Measurements from ENCODE around the gene LHX2. TPM values are rescaled to one million over a fixed set of nuclear protein-coding genes. Genes with fewer than 3 reads are reported as not detected.
A peak's percentile ranks its signal among the peaks of the same experiment; 100 is the strongest.

The LHX2 gene
- total RNA-seq, 1 donor from 2014 or later, result not detected

DNA sequence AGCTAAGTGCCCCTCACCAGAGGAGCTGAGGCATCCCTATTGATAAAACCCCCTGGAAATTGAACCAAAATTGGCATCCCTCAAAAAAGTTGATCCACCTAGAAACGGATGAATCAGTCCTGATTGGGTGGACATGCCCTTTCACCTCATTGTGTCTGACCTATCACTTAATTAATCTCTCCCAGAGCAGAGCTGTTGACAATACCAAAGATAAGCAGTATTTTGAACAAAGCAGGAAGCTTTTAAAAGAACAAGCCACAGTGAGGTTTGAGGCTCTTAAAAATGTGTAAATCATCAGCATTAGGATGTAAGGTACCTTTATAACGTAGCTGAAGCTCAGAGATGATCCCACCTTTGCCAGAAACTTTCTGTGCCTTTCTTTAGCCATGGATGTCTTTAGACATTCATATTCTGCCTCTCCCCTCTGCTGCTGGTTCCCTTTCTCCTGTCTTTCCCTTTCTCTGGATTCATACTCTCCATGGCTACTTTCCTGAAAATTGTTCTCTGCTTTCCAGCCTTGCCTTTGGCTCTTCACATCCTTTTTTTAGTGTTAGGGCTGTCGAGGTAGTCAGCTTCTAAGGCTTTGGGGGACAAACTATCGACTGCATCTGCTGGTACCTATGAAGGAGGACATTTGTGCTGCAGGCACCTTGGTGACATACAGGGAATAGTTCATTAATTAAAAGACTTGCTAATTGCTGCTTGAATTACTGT, 7.8 kb upstream of the LHX2 start:
- peaks cover 6% of the 10 kb centered on the region for H3K36me3 Mint-ChIP-seq (ENCODE audit: low read depth)
- H3K27me3 Mint-ChIP-seq, result peaks cover 87% of the 10 kb centered on the region
- intact Hi-C loops (cut with micrococcal nuclease), result no loop called here

DNA sequence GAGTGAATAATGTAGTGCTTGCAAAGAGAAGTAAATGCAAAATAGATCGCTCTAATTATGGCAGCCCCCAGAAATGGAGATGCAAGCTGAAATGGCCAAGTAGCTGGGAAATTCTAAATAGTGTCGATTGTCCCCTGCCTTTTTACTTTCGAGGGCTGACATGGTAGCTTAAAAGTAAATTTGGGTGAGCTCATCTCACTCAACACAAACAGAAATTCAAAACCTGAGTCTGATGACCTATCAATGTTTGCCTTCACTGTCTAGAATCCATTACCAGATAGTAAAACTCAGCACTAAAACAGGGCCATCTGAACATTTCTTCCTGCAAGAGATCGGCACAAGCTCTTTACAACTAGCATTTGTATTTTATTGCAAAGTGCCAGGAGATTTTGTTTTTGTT, 7.0 kb upstream of the LHX2 start:
- no peaks in the 10 kb centered on the region for H3K9me3 Mint-ChIP-seq
- peaks cover 89% of the 10 kb centered on the region for H3K27me3 Mint-ChIP-seq
- no peak overlapping the region for H3K27ac Mint-ChIP-seq
- DNase-seq, result no peak
- H3K36me3 Mint-ChIP-seq (ENCODE audit: low read depth), result peaks cover 7% of the 10 kb centered on the region
- no peak overlapping the region for H3K4me3 Mint-ChIP-seq
- intact Hi-C loops (cut with micrococcal nuclease), result no loop called here
- peaks cover 18% of the 10 kb centered on the region for H3K4me1 Mint-ChIP-seq

More for the DNA sequence above, 7.8 kb upstream of the LHX2 start:
- H3K4me1 Mint-ChIP-seq, result peaks cover 18% of the 10 kb centered on the region
- DNase-seq, result no peak
- H3K27ac Mint-ChIP-seq, result no peak overlapping the region
- H3K4me3 Mint-ChIP-seq, result no peak overlapping the region
- H3K9me3 Mint-ChIP-seq, result no peaks in the 10 kb centered on the region

DNA sequence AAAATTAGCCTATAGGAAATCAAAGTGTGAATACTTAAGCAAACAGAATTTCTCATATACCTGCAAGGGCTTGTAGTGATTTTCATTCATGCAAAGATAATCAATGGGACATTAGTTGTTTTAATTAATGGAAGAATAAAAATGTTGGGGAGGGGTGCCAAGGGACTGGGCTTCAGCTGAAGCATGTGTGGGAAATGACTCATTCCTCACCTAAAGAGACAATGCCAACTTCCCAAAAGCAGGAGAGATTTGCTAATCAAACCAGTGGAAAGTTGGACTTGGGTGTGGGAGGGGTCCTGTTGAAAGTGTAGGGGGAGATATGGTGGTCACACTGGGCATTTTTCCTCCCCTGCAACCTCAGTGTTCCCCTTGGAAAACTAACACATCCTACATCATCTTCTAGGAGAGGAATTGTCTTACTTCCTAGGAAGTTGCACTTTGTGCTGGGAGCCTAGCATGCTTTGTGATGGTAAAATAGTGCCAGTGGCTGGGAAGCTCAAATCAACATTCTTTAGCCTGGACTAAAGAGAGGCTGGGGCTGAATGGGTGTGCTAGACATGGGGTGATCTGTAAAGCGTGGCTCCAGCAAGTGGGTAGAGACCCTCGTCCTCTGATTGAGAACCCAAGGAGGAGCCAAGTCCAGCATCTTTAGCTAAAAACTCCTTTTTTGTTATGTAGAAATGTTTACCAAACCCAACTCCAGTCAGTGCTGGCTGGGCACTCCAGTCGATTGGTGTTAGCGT, 6.4 kb upstream of the LHX2 start:
- Mint-ChIP-seq H3K27ac (no peak overlapping the region), H3K36me3 (ENCODE audit: low read depth) (peaks cover 11% of the 10 kb centered on the region), H3K4me3 (no peak overlapping the region), H3K4me1 (peaks cover 18% of the 10 kb centered on the region), H3K27me3 (peaks cover 95% of the 10 kb centered on the region), H3K9me3 (peaks cover 6% of the 10 kb centered on the region)
- intact Hi-C loops (cut with micrococcal nuclease), result no loop called here
- no peak for DNase-seq

DNA sequence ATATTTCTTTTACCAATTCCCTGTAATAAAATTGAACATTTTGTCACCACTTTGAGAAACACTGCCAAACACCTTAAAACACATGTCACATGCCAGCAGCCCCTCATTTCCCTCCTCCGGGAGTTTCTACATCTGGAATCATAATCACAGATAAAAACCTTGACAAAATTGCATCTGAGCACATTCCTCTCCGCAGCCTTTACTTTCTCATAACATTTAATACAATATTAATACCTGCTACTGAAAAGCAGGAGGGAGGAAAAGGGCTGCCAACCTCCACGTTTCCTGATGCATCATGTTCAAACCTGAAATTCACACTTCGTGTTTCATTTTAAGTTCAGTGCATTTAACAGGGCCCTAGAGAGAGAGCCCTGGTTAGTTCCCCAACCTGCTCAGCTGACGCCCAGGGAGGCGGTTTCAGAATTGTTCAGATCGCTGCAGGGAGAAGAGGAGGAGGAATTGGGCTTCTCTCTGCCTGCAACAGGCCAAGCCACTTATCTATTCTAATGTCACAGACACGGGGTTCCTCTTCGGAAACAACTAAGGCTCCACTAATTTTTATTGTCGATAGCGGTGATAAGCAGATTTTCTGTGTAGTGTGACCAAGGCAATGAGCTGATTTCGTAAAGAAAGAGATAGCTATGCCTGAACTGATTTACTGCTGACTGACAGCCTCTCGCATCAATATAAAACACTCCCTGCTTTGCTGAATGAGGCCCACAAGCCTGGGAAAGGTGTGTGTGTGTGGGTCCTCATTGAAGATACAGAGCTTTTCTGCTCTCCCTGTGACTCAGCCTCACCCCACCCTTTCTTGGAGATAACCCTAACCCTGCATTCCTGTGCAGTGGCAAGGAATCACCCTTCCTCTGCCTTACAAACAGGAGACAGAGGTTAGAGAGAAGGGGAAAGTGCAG, 4.9 kb upstream of the LHX2 start:
- Mint-ChIP-seq H3K27ac (no peak overlapping the region), H3K4me1 (peaks cover 13% of the 10 kb centered on the region), H3K27me3 (peaks cover 87% of the 10 kb centered on the region), H3K36me3 (ENCODE audit: low read depth) (peaks cover 13% of the 10 kb centered on the region), H3K4me3 (no peak overlapping the region), H3K9me3 (peaks cover 10% of the 10 kb centered on the region)
- DNase-seq, result no peak
- intact Hi-C loops (cut with micrococcal nuclease), result no loop called here

DNA sequence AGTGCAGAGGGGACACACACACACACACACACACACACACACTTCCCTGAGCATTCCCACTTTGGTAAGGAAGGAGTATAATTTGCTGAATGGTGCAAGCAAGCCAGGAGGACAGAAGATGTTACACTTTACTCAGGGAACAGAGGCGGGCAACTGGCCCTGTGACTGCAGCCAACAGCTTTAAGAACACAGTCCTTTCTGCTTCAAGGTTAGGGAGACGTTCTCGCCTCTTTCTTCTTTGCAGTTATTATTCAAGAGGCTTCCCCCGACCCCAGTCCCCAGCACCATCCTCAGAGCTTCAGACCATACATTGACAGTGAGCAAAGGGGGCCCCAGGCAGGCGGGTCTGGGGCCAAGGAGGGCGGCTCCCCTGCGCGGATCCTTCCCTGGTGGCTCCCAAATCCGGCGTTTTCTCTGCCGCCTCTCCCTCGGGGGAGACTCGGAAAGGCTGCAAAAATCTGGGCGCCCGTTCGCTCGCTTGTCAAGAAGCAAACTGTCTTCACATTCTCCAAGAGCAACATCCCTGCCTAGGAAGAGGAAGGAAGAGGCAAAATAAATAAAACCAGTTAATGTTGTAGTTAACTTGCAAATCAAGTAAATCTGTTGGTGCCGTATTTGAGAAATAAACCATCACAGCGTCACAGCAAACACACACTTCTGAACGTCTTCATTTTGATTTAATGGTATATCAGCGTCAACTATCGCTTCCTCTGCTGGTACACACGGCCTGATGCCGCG, 3.8 kb upstream of the LHX2 start:
- Mint-ChIP-seq H3K4me1 (peaks cover 13% of the 10 kb centered on the region), H3K27me3 (peaks cover 77% of the 10 kb centered on the region), H3K36me3 (ENCODE audit: low read depth) (peaks cover 13% of the 10 kb centered on the region), H3K27ac (peak overlapping the region; percentile 75), H3K4me3 (no peak overlapping the region), H3K9me3 (peaks cover 10% of the 10 kb centered on the region)
- intact Hi-C loops (cut with micrococcal nuclease), result loop anchor here (1.0 kb wide), 1 partner anchor 10 kb away; no protein-coding TSS in a partner anchor
- DNase-seq, result no peak

DNA sequence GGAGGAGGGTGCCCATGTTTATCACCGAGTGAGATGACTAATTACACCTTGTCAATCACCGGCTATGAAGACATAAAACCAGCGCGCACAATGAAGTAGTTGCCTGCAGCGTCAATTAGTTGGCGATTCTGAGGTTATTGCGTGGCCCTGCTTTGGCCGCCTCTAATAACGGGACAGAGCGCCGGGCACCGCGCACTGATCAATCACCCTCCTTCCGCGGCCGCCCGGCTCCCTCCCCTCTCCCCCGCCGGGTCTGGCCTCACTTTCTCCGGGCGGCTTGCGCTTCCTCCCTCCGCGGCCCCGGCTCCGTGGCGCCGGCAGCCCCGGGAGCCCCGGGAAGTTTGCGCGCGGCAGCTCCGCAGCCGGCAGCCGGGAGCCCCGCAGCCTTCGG, 3.3 kb upstream of the LHX2 start:
- peaks cover 13% of the 10 kb centered on the region for H3K4me1 Mint-ChIP-seq
- H3K27me3 Mint-ChIP-seq, result peaks cover 74% of the 10 kb centered on the region
- H3K27ac Mint-ChIP-seq, result peak overlapping the region; percentile 75
- no peak overlapping the region for H3K4me3 Mint-ChIP-seq
- DNase-seq, result no peak
- intact Hi-C loops (cut with micrococcal nuclease), result loop anchor here (1.0 kb wide), 1 partner anchor 9 kb away; no protein-coding TSS in a partner anchor
- H3K9me3 Mint-ChIP-seq, result peaks cover 10% of the 10 kb centered on the region
- H3K36me3 Mint-ChIP-seq (ENCODE audit: low read depth), result peaks cover 13% of the 10 kb centered on the region

DNA sequence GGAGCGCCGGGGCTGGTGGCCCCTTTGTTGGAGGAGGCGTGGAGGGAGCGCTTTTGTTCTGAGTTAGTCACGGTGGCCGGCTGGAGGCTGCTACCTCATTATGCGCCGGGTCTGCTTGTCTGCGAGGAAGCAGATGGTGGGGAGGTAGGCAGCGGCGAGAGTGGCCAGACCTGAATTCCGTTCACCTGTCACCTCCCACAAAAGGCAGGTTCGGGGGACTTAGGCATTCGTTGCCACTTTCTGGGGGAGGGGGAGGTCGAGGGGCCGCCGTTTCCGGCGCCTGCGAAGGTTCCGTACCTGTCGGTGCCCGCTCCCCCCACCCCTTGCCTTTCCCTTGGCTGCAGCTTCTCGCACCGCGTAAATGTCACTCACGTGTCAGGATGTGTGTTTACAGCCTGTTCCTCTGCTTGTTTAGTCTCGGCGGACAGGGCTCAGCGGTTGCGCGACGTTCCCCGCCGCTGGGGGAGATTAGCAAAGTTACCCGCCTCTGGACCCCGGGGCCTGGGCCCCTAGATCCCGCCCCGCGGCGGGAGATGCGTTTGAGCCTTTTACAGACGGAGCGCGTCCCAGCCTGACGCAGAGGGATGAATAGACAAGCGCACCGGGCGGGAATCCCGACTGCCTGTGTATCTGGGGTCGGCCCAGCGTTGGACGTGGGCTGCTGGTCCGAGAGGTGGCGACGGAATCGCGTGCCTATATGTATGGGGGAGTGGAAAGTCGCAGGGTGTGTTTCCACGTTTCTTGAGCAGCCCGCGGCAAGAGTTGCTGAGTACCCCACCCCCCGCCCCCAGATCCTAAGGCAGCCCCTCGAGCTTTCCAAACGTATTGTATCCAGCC, 2.7 kb upstream of the LHX2 start:
- peaks cover 11% of the 10 kb centered on the region for H3K4me1 Mint-ChIP-seq
- H3K9me3 Mint-ChIP-seq, result peaks cover 10% of the 10 kb centered on the region
- intact Hi-C loops (cut with micrococcal nuclease), result loop anchor here (1.0 kb wide), 1 partner anchor 8 kb away; no protein-coding TSS in a partner anchor
- no peak for DNase-seq
- H3K27me3 Mint-ChIP-seq, result peaks cover 71% of the 10 kb centered on the region
- peak overlapping the region; percentile 70 for H3K27ac Mint-ChIP-seq
- peaks cover 13% of the 10 kb centered on the region for H3K36me3 Mint-ChIP-seq (ENCODE audit: low read depth)
- H3K4me3 Mint-ChIP-seq, result no peak overlapping the region

DNA sequence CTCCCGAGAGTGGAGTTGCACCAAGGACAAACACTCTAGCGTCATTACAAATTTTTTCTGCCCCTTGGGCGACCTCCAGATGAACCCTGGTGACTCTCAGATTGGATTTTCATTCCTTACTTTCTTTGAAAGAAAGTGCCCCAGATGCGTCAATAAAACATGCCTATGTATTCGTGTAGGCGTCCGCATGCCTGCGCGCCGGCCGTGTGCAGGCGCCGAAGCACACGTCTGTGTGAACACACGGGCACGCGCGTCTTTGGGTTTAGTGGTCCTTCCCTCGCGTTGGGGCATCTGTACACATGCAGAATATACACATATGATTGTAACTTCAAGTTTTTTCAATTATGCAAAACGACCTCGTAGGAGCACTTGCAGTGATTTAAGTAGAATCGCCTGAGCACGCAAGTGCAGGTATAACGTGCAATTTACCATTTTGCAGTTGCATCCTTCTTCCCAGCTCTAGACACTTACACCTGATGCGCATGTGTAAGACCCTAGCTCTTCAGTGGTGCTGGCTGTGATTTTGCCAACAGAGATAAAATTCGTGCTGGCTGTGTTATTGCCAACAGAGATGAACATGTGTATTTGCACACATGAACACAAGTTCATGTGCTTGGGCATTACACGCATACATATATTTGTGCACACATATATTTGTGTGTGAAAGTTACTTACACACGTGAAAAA, 1.9 kb upstream of the LHX2 start:
- DNase-seq, result no peak
- Mint-ChIP-seq H3K4me1 (peaks cover 11% of the 10 kb centered on the region), H3K27me3 (peaks cover 71% of the 10 kb centered on the region), H3K27ac (peak overlapping the region; percentile 67), H3K9me3 (peaks cover 10% of the 10 kb centered on the region), H3K4me3 (peak overlapping the region; percentile 26), H3K36me3 (ENCODE audit: low read depth) (peaks cover 14% of the 10 kb centered on the region)
- intact Hi-C loops (cut with micrococcal nuclease), result loop anchor here (10.0 kb wide), 1 partner anchor 495 kb away; the partner anchor contains the start of gene NR5A1

DNA sequence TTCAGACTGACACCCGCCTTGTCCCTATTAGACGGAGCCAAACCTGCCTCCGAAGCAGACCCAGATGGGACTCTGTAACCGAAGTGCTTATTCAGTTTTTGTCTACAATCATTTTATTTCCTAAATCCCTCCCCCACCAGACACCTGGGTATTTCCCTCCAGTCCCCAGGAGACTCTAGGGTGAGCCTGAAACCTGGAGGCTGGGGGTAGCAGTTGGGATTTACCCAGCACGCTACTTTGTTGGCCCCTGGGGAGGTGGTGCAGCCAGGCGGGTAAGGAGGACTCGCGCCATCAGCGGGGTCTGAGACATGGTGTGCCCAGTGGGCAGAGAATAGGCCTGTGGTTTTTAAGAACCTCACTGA, 1.3 kb upstream of the LHX2 start:
- H3K27me3 Mint-ChIP-seq, result peaks cover 69% of the 10 kb centered on the region
- DNase-seq, result no peak
- no peak overlapping the region for H3K4me3 Mint-ChIP-seq

DNA sequence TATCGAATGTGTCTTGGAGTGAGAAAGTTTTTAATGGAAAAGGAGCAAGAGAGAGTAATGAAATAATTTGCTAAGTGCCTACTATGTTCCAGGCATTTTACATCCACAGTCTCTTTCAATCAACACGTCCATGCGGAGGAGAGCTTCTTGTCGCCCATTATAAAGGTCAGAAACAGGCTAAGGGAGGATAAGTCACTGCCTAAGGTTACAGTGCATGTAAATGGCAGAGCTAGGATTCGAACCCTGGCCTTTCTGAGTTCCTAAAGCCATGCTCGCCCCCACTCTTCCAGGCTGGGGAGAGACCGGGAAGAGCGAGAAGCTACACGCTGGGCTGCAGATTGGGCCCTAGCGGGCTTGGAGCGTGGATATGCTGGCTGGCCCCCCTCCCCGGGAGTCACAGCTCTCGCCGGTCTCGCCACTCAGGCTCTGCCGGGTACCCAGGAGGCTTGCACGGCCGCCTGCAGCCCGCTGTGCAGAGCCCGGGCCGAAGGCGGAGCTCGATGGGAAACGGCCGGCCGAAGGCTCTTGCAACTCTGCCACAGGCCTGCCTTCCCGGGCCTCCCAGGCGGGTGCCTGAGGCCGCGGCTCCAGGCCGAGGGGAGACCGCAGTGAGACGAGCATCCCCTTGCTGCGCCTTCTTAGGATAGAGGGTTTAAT, 775 bp upstream of the LHX2 start:
- intact Hi-C loops (cut with micrococcal nuclease), result loop anchor here (10.0 kb wide), 1 partner anchor 494 kb away; the partner anchor contains the start of gene NR5A1
- Mint-ChIP-seq H3K4me1 (peaks cover 11% of the 10 kb centered on the region), H3K36me3 (ENCODE audit: low read depth) (peaks cover 14% of the 10 kb centered on the region), H3K4me3 (no peak overlapping the region), H3K9me3 (peaks cover 10% of the 10 kb centered on the region), H3K27me3 (peaks cover 68% of the 10 kb centered on the region), H3K27ac (peak overlapping the region; percentile 67)
- DNase-seq, result no peak

More for the DNA sequence above, 1.3 kb upstream of the LHX2 start:
- peaks cover 10% of the 10 kb centered on the region for H3K9me3 Mint-ChIP-seq
- peaks cover 11% of the 10 kb centered on the region for H3K4me1 Mint-ChIP-seq
- peak overlapping the region; percentile 67 for H3K27ac Mint-ChIP-seq
- intact Hi-C loops (cut with micrococcal nuclease), result loop anchor here (10.0 kb wide), 1 partner anchor 495 kb away; the partner anchor contains the start of gene NR5A1
- H3K36me3 Mint-ChIP-seq (ENCODE audit: low read depth), result peaks cover 14% of the 10 kb centered on the region

DNA sequence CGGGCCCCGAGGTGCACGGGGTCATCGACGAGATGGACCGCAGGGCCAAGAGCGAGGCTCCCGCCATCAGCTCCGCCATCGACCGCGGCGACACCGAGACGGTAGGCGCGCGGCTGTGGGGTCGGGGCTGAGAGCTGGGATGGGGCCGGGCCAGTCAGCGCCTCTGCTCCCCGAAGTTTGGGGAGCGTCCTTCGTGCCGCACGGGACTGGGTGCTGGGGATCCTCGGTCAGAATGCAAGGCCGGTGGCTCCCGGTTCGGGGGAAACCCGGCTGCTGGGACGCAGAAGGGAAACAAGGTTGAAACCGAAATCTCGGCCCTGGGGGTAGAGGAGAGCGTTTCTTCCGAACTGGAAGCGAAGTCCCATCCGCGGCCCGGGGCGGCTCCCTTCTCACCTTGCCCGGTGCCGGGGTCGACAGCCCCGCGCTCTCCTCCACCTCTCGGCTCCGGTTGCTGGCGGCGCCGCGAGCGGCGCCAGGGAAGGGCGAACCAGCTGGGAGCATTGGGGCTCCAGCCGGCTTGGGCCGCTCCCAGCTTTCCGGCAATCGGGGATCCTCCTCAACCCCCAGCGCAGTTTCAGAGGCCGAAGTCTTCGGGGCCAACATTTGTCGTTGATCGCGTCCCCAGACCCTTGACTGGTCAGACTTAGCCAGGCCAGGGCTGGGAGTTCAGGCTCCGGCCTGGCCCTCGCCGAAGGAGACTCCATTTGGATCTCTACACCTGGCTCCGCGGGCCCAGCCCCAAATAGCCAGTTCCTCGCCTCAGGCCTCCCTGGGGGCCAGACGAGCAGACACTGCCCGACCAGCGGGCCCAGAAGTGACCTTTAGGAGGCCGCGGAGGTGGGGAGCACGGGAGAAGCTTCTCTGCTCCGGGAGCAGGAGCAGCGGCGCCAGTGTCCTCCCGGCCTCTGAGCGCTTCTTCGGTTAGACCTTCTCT, 1.1 kb downstream of the LHX2 start:
- Mint-ChIP-seq H3K27ac (peak overlapping the region; percentile 34), H3K4me1 (peaks cover 13% of the 10 kb centered on the region), H3K36me3 (ENCODE audit: low read depth) (peaks cover 21% of the 10 kb centered on the region), H3K27me3 (peaks cover 61% of the 10 kb centered on the region), H3K9me3 (peaks cover 14% of the 10 kb centered on the region), H3K4me3 (no peak overlapping the region)
- intact Hi-C loops (cut with micrococcal nuclease), result loop anchor here (10.0 kb wide), 1 partner anchor 492 kb away; the partner anchor contains the start of gene NR5A1
- peak; percentile 58 for DNase-seq

All from activated CD4-positive, alpha-beta T cell treated with anti-CD3 and anti-CD28 coated beads, Interleukin-2, amount 10 ng/mL, durations not matched to agents 24 days and 14 days (primary cell).